Activated CD4-positive, alpha-beta T cell treated with anti-CD3 and anti-CD28 coated beads, Interleukin-2, Interleukin-6, amounts not matched to agents 100 ng/mL and 50 ng/mL, durations not matched to agents 16 hours and 8 hours (primary cell): ENCODE measurements around the gene SH3PXD2A.

Experiments used
- DNase-seq: peaks from one replicate; pipeline ENCODE4 v3.0.0-alpha.2; 2020

The SH3PXD2A gene

GRCh38 chr10:103552856-103553742 is 302.3 kb downstream of the SH3PXD2A start:
- DNase-seq: no peak

DNA sequence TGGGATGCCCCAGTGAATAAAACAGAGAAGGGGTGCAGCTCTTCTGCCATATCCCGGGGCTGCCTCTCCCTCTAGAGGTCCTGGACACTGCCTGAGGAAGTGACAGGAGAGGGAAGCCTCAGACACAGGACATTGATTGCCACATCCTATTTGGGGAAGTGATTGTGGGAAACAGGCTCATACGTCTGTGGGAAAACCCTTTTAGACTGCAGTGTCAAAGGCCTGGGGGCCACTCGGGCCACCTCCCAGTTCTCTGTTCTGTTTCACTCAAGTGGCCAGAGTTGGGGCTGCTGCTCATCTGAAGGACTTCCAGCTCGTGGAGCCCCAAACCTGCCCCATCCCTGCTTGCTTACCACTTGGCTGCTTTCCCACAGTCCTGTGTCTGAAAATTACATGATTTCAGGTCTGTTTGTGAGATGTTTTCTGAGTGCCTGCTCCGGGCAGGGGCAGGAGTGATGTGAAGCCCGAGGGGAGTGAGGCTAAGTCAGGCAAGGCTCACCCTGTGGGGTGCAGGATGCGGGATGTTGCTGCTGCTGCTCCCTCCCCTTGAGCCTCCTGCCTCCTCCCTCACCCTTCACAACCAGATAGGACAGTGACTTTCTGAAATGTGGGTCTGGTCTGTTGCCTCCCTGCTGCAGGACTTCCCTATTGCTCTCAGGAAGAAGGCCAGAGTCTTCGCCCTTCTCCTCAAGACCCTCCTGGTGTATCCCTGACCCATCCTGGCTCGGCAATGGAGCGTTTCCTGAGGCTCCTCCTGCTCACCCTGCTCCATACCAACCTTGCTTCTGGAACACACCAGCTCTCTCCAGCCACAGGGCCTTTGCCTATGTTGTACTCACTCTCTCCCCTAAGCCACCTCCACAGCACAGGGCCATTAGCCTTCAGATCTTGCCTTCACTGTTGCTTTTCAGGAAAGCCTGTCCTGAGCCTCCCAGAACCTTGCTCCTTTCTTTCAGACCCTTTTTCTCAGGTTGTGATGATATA is 303.5 kb downstream of the SH3PXD2A start:
- no peak for DNase-seq

DNA sequence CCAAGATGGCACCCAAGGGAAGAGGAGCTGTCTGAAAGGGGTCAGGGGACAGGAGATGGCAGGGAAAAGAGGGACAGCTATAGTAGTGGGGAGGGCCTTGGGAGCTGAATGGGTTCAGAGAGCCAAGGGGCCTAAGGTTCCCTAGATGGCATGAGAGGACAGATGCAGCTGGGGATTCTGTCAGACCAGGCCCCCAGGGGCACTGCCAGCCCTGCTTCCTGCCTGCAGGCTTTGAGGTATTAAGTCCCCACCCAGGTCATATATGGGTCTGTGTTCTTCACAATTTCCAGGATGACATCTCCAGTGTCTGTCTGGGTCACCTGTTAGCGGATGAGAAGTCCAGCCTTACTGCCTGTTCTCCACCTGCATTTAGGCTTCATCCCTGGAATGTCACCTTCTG is 305.1 kb downstream of the SH3PXD2A start:
- DNase-seq: no peak

- no peak for DNase-seq
These were observed 306.1 kb downstream of the SH3PXD2A start for GRCh38 chr10:103549349-103549685.

- DNase-seq: no peak
These were observed 306.6 kb downstream of the SH3PXD2A start for GRCh38 chr10:103548581-103549348.

DNA sequence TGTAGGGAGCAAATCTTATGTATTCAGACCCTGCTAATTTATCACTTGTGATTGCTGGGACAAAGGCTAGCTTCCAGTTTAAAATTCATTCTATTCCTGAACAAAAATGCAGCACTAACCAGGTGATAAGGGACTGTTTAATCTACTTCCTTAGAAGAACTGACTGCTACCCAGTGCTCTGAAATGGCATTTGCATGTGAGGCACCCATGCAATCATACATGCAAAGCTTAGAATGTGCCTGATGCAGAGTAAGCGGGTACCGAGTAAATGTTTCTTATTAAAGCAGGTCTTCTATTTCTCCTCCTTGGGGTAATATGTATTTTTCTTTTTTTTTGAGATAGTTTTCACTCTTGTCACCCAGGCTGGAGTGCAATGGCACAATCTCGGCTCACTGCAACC is 307.4 kb downstream of the SH3PXD2A start:
- no peak for DNase-seq

DNA sequence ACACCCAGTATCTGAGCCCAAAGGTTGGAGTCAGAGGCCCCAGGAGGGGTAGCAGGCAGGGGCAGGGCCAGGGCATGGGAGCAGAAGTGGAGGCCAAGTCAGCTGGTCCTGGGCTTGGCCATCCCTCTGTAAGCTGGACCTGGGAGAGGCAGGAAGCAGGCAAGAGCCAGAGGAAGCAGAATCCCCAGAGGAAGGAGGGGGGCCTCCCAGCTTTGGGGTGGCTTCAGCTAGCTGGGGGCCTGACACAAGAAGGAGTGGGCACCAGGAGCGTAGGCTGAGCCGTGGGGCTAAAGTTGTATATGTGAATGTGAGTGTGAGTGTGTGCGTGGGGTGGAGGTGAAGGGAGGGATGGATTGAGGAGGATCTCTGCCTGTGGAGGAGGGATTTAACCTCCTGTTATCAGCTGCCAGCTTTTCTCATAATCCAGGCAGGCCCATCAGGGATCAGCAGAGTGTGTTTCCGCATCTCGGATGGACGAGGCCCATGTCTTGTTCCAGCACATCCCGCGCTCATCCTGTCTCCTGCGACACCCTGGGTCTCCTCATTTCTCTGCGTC is 307.9 kb downstream of the SH3PXD2A start:
- DNase-seq: no peak

- DNase-seq: no peak
These were observed 309.0 kb downstream of the SH3PXD2A start for GRCh38 chr10:103546401-103546800.

- no peak for DNase-seq
These were observed 309.6 kb downstream of the SH3PXD2A start for GRCh38 chr10:103545771-103546281.

- DNase-seq: no peak
These were observed 310.0 kb downstream of the SH3PXD2A start for GRCh38 chr10:103545366-103545765.

DNA sequence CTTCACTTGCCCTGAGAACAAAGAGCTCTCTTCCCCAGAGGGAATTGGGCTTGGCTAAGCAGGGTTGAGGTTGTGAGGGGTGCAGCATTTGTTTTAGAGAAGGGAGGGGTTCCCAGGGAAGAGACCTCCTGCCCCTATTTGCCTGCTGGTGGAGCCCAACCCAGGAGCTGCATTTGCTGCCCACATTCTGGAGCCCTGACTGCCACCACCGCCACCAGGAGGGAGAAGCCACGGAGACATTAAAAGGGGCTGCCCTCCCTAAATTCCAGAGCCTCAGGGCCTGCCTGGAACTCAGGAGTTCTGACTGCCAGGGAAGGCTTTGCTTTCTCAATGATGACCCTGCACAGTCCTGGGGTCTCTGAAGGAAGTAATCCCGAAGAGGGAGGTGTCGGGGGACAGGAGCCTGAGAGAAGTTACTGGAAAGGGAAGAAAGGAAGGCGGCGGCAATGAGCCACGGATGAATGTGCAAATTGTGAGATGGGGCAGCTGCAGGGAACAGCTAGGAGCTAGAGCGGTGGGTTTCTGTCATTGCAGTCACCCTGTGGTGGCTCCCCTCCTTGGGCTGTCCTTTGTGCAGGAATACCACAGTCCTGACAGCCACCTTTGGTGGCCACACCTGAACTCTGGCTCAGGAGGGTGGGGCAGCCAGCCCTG is 310.6 kb downstream of the SH3PXD2A start:
- no peak for DNase-seq
